Epithelial cell of esophagus (primary cell): ENCODE results near the gene BOLL.

Source experiments
- DNase-seq: peaks from one replicate; pipeline ENCODE4 v3.0.0; 2010; ENCODE audit warnings: low read depth
- H3K4me3 ChIP-seq: 2 replicates; pipeline ENCODE4 v1.5.1; 2011; ENCODE audit warnings: mild to moderate bottlenecking, low read length, control low read depth
- CTCF ChIP-seq: IDR thresholded peaks from 2 replicates; pipeline ENCODE4 v1.5.1; 2011; ENCODE audit warnings: low read depth, mild to moderate bottlenecking, low read length, control low read depth, inconsistent platforms; ENCODE audit not compliant: insufficient read depth; ENCODE audit errors: missing control alignments

BOLL gene

DNA sequence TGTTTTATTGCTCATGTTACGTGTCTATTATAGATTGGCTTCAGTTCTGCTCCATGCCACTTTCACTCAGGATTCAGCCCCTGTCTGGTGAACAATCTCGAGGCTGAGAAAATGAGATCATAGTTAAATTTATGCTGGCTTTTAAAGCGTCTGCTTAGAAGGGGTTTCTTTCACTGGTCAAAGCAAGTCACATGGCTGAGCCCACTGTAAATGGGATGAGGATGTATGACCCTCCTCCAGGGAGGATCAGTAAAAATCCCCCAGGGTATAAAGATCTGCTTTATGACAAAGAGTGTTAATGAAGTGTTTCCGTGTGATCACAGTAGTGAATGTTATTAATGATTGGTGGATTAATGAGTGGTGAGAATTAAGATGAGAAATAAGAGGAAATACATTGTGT lies 13.1 kb upstream of the BOLL start:
- no peak overlapping the region for H3K4me3 ChIP-seq
- no peak for DNase-seq
- no peak for TF ChIP-seq CTCF

DNA sequence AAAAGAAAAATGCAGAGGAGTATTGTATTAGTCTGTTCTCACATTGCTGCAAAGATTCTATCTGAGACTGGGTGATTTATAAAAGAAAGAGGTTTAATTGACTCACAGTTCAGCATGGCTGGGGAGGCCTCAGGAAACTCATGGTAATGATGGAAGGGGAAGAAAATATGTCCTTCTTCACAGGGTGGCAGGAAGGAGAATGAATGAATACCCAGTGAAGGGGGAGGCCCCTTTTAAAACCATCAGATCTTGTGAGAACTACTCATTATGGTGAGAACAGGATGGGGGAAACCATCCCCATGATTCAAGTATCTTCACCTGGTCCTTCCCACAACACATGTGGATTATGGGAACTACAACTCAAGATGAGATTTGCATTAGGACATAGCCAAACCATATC lies 10.2 kb upstream of the BOLL start:
- DNase-seq: no peak
- no peak overlapping the region for H3K4me3 ChIP-seq
- TF ChIP-seq CTCF: no peak

GRCh38 chr2:197793456-197793855 lies 8.3 kb upstream of the BOLL start:
- TF ChIP-seq CTCF: no peak
- H3K4me3 ChIP-seq: no peak overlapping the region
- no peak for DNase-seq

DNA sequence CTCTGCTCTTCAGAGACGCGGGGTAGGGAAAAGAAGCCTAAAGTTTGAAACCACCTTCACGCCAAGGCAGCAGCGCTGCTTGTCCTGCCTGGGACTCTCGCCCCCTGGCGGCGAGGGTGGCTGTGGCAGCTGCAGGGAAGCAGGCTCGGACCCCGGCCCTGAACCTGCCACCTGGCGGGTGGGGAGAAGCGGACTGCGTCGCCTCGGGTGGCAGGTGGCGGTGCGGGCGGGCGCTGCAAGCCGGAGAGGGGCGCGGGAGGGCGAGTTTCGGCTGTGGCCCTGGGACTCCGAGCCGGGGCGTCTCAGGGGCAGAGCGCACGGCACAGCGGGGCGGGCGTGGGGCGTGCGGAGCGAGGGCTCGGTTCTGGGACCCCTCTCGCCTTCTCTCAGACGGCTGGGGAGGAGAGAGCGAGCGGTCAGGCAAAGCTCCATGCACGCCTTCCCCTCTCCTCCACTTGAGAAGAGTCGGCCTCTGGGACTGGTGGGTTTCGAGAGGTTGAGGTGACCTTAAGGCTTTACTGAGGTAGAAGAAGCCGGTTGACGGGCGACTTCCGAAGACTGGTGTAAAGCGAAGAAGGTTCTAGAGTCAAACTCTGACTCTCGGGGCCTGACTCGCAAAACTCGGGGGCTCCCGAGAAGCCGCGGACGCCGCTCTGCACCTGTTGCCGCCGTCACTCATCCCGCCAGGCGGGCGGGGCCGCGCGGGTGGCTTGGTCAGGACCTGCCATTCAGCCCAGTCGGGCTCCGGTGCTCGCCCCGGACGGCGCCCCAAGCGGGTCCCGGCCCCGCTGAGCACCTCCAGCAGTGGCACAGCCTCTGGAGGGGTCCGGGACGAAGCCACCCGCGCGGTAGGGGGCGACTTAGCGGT lies 1.1 kb upstream of the BOLL start:
- peak; percentile 25 for TF ChIP-seq CTCF
- DNase-seq: no peak

GRCh38 chr2:197782126-197782525 lies 3.0 kb downstream of the BOLL start:
- no peak for TF ChIP-seq CTCF
- no peak for DNase-seq
- H3K4me3 ChIP-seq: no peak overlapping the region

More for the DNA sequence above, 1.1 kb upstream of the BOLL start:
- H3K4me3 ChIP-seq: no peak overlapping the region

GRCh38 chr2:197779261-197779660 lies 5.9 kb downstream of the BOLL start:
- no peak for DNase-seq
- no peak overlapping the region for H3K4me3 ChIP-seq
- no peak for TF ChIP-seq CTCF
